K562 (cell line): ENCODE measurements around the gene COASY. TPM values are rescaled to one million over a fixed set of nuclear protein-coding genes. Genes with fewer than 3 reads are reported as not detected.

ENCODE experiments used
- BCOR ChIP-seq: fragments of 450-650 bp; IDR thresholded peaks from 2 replicates; pipeline ENCODE4 v1.6.1; 2016
- CC2D1A ChIP-seq: fragments of 450-650 bp; IDR thresholded peaks from 2 replicates; pipeline ENCODE4 v1.6.1; 2017; ENCODE audit warnings: mild to moderate bottlenecking
- HMG20B ChIP-seq: fragments of 250-450 bp; sonication (Bioruptor Pico); IDR thresholded peaks from 2 replicates; pipeline ENCODE4 v1.5.0; 2021; ENCODE audit warnings: mild to moderate bottlenecking
- KLF16 ChIP-seq: IDR thresholded peaks from 2 replicates; pipeline ENCODE4 v1.6.1; 2016; ENCODE audit warnings: antibody characterized with exemption
- PTBP1 ChIP-seq: fragments of 200-400 bp; formaldehyde crosslinking; IDR thresholded peaks from 2 replicates; pipeline ENCODE4 v1.6.1; 2017; ENCODE audit warnings: low read depth, low read length
- RBM25 ChIP-seq: fragments of 200-400 bp; formaldehyde crosslinking; IDR thresholded peaks from 2 replicates; pipeline ENCODE4 v1.6.1; 2018; ENCODE audit warnings: low read length, low read depth, moderate library complexity; ENCODE audit not compliant: severe bottlenecking
- SOX6 ChIP-seq: fragments of 450-650 bp; IDR thresholded peaks from 2 replicates; pipeline ENCODE4 v1.6.1; 2014; ENCODE audit warnings: mild to moderate bottlenecking
- YBX1 ChIP-seq: fragments of 450-650 bp; IDR thresholded peaks from 2 replicates; pipeline ENCODE4 v1.7.1; 2016; ENCODE audit warnings: mild to moderate bottlenecking
- ZFP36 ChIP-seq: fragments of 150-350 bp; IDR thresholded peaks from 2 replicates; pipeline ENCODE4 v1.6.1; 2018; ENCODE audit warnings: low read length, low read depth; ENCODE audit not compliant: partially characterized antibody
- polyA plus RNA-seq, 8 experiments: library from polyadenylated mRNA; depleted of rRNA in 4 of 8; stranded (reverse) in 5 of 8; unstranded in 3 of 8; fragments of >200 nt; fragmentation: Nextera tagmentation in 2 of 8; fragmentation: Illumina TruSeq in 1 of 8; extraction: Ambion mirVana in 2 of 8; extraction: Trizol in 1 of 8; gene quantifications; 2 replicates each; pipeline versions ENCODE4 v1.2.1 to v1.2.3, GENCODE V29; 2011 to 2014; ENCODE audit warnings: inconsistent platforms in 1 of 8, missing spikeins in 1 of 8
- total RNA-seq, 7 experiments: library from RNA; depleted of rRNA in 6 of 7; stranded (reverse); fragments of >200 nt in 6 of 7; fragmentation: Illumina TruSeq in 2 of 7; extraction: Trizol in 2 of 7; gene quantifications; 2 replicates each; pipeline versions ENCODE4 v1.2.1 to v1.2.3, GENCODE V29; 2011 to 2021; ENCODE audit warnings: low replicate concordance in 1 of 7
- TF ChIP-seq, protein P1 (sequence below): fragments of 200-800 bp; sonication (Bioruptor generic); IDR thresholded peaks from 2 replicates; pipeline ENCODE4 v1.6.1; 2017; ENCODE audit warnings: missing genetic modification characterization, missing compliant biosample characterization
- TF ChIP-seq, protein P2 (sequence below): fragments of 250-450 bp; sonication (Bioruptor Pico); IDR thresholded peaks from 2 replicates; pipeline ENCODE4 v1.5.0; 2021
- TF ChIP-seq, protein P3 (sequence below): fragments of 250-450 bp; sonication (Bioruptor Pico); IDR thresholded peaks from 2 replicates; pipeline ENCODE4 v1.4.0; 2020; ENCODE audit warnings: mild to moderate bottlenecking, moderate library complexity
- TF ChIP-seq, protein P4 (sequence below), 2 experiments: fragments of 450-650 bp; IDR thresholded peaks; 2 replicates each; pipeline ENCODE4 v1.6.1; 2016; ENCODE audit warnings: mild to moderate bottlenecking in 2 of 2, borderline replicate concordance in 1 of 2, low read depth in 1 of 2, moderate library complexity in 1 of 2

The COASY gene
- total and polyA plus RNA-seq, 9 of the 15 experiments (the other 6 are each of a cell fraction or from before 2014, with no cell fraction given), result 25.4 to 175 (median 62.3) TPM

DNA sequence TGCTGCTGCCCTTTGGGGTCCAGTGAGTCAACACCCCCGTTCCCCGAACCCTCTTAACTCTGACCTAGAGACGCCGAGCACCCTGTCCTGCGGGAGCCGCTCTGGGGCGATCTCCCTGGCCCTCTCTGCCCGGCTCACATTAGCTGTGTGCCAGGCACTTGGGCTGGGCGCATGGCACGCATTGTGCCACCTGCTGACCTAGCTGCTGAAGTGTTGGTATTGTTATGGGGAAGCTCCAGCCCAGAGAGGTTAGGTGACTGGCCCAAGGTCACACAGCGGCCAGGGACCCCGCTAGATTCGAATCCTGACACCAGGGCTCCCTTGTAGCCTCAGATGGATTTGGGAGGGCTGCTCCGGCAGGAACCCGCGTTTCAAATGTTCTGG lies 8.1 kb upstream of the COASY start (continued):
- TF ChIP-seq, protein P1, sequence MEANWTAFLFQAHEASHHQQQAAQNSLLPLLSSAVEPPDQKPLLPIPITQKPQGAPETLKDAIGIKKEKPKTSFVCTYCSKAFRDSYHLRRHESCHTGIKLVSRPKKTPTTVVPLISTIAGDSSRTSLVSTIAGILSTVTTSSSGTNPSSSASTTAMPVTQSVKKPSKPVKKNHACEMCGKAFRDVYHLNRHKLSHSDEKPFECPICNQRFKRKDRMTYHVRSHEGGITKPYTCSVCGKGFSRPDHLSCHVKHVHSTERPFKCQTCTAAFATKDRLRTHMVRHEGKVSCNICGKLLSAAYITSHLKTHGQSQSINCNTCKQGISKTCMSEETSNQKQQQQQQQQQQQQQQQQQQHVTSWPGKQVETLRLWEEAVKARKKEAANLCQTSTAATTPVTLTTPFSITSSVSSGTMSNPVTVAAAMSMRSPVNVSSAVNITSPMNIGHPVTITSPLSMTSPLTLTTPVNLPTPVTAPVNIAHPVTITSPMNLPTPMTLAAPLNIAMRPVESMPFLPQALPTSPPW (CRISPR knock-in tag), result no peak
- TF ChIP-seq BCOR (peak; percentile 93), KLF16 (no peak), YBX1 (no peak), CC2D1A (no peak), HMG20B (CRISPR knock-in tag) (no peak), SOX6 (no peak), RBM25 (peak; percentile 64), ZFP36 (peak; percentile 94), PTBP1 (peak; percentile 71; the same call in 1 of the 2 replicates)
- TF ChIP-seq, protein P2, sequence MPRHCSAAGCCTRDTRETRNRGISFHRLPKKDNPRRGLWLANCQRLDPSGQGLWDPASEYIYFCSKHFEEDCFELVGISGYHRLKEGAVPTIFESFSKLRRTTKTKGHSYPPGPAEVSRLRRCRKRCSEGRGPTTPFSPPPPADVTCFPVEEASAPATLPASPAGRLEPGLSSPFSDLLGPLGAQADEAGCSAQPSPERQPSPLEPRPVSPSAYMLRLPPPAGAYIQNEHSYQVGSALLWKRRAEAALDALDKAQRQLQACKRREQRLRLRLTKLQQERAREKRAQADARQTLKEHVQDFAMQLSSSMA (CRISPR knock-in tag), result no peak
- TF ChIP-seq, protein P3, sequence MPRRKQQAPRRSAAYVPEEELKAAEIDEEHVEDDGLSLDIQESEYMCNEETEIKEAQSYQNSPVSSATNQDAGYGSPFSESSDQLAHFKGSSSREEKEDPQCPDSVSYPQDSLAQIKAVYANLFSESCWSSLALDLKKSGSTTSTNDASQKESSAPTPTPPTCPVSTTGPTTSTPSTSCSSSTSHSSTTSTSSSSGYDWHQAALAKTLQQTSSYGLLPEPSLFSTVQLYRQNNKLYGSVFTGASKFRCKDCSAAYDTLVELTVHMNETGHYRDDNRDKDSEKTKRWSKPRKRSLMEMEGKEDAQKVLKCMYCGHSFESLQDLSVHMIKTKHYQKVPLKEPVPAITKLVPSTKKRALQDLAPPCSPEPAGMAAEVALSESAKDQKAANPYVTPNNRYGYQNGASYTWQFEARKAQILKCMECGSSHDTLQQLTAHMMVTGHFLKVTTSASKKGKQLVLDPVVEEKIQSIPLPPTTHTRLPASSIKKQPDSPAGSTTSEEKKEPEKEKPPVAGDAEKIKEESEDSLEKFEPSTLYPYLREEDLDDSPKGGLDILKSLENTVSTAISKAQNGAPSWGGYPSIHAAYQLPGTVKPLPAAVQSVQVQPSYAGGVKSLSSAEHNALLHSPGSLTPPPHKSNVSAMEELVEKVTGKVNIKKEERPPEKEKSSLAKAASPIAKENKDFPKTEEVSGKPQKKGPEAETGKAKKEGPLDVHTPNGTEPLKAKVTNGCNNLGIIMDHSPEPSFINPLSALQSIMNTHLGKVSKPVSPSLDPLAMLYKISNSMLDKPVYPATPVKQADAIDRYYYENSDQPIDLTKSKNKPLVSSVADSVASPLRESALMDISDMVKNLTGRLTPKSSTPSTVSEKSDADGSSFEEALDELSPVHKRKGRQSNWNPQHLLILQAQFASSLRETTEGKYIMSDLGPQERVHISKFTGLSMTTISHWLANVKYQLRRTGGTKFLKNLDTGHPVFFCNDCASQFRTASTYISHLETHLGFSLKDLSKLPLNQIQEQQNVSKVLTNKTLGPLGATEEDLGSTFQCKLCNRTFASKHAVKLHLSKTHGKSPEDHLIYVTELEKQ (CRISPR knock-in tag), result no peak
- TF ChIP-seq, protein P4, sequence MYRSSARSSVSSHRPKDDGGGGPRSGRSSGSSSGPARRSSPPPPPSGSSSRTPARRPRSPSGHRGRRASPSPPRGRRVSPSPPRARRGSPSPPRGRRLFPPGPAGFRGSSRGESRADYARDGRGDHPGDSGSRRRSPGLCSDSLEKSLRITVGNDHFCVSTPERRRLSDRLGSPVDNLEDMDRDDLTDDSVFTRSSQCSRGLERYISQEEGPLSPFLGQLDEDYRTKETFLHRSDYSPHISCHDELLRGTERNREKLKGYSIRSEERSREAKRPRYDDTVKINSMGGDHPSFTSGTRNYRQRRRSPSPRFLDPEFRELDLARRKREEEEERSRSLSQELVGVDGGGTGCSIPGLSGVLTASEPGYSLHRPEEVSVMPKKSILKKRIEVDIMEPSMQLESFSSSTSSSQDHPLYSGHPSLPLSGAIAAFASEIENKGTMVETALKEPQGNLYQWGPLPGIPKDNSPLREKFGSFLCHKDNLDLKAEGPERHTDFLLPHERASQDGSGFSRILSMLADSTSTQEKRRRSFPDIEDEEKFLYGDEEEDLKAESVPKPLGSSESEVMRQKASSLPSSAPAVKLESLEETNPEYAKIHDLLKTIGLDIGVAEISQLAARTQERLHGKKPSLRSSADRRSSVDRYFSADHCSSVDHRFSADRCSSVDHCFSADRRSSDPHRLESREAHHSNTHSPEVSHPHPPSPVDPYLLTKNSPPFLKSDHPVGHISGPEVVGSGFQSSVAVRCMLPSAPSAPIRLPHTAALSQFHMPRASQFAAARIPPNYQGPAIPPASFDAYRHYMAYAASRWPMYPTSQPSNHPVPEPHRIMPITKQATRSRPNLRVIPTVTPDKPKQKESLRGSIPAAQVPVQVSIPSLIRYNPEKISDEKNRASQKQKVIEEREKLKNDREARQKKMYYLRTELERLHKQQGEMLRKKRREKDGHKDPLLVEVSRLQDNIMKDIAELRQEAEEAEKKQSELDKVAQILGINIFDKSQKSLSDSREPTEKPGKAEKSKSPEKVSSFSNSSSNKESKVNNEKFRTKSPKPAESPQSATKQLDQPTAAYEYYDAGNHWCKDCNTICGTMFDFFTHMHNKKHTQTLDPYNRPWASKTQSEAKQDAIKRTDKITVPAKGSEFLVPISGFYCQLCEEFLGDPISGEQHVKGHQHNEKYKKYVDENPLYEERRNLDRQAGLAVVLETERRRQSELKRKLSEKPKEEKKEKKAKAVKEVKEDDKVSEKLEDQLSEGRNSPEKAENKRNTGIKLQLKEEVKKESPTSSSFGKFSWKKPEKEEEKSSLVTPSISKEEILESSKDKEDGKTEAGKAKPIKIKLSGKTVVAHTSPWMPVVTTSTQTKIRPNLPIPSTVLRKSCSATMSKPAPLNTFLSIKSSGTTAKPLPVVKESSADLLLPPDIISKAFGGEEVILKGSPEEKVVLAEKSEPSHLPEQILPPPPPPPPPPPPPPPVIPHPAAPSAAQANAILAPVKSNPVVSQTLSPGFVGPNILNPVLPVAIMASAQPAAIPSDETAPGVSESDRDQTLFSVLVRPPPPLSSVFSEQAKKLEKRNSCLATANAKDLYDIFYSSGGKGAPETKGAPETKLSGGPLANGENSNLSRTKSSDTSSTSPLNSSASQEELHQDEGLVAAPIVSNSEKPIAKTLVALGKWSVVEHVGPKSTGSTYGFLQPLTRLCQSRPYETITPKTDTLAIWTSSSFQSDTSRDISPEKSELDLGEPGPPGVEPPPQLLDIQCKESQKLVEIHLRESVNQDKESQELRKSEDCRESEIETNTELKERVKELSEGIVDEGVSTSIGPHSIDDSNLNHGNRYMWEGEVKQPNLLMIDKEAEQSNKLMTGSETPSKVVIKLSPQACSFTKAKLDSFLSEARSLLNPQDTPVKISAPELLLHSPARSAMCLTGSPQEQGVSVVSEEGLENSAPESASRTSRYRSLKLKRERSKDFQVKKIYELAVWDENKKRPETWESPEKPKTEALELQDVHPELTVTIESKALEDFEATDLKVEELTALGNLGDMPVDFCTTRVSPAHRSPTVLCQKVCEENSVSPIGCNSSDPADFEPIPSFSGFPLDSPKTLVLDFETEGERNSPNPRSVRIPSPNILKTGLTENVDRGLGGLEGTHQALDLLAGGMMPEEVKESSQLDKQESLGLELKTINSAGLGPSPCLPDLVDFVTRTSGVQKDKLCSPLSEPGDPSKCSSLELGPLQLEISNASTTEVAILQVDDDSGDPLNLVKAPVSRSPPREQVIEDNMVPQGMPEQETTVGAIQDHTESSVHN (IDR thresholded peaks at IDR 0.05; ENCODE audit: borderline replicate concordance in 1 of 2, low read depth in 1 of 2), result no peak
